Stimulated activated CD4-positive, alpha-beta T cell treated with anti-CD3 and anti-CD28 coated beads, Interleukin-12 subunit alpha, Interleukin-12 subunit beta, amount 100 ng/mL, for 24 hours (primary cell): ENCODE data around the gene CACNA2D4.

Source experiments
- DNase-seq, 2 experiments: peaks; one replicate each; pipeline ENCODE4 v3.0.0-alpha.2; 2020; ENCODE audit warnings: low read depth in 2 of 2

The CACNA2D4 gene

GRCh38 chr12:1933342-1934051 is 15.0 kb upstream of the CACNA2D4 start:
- DNase-seq = no peak

DNA sequence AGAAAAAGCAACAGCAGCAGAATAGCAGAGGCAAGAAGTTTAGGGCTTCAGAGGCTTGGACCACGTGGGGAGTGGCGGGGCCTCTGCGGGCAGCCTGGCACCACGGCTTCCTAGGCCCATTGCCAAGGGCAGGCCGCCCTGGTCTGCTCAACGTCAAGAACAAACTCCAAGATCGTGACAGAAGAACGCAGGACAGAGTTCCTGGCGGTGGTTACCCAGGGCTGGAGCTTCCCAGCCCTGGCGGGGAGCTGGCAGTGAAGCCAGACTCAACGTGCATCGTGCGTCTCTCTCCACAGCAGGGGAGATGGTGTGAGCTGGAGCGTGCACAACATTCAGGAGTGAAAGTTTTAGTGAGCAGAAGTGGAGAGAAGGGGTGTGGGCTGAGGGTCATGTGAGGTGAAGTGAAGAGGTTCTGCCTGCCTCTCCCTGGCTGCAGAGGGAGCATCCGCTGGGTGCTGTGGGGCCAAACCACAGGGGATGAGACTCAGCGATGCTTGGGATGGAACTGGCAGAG is 13.9 kb upstream of the CACNA2D4 start:
- DNase-seq = no peak

GRCh38 chr12:1931642-1932041 is 13.2 kb upstream of the CACNA2D4 start:
- DNase-seq = no peak

GRCh38 chr12:1930803-1931597 is 12.5 kb upstream of the CACNA2D4 start:
- DNase-seq = no peak

GRCh38 chr12:1929985-1930802 is 11.7 kb upstream of the CACNA2D4 start:
- DNase-seq = no peak

DNA sequence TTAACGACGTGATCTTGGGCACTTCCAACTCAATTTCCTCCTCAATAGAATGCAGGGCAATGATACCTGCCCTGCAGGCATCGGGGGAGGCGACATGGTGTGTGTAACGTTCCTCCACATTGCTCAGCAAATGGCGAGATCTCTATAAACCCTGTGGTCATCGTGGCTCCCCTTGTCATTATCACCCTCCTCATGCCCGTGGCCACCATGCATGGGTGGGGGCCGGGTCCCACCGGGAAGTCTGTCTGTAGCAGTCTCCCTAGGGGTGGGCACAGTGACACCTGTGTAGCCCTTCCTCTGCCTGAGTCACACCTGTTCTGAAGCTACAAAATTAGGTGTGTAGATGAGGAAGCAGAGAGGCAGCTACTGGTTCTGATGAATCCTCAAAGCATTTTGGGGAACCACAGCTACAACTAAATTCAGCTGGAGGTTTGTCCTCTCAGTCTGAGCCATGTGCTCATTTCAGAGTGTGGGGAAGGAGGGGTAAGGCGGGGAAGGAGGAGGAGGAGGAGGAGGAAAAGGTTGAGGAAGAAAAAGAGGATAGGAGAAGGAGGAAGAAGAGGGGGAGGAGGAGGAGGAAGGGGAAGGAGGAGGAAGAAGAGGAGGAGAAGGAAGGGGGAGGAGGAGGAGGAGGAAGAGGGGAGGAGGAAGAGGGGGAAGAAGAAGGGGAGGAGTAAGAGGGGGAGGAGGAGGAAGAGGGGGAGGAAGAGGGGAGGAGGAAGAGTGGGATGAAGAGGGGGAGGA is 11.0 kb upstream of the CACNA2D4 start:
- DNase-seq = no peak

GRCh38 chr12:1928439-1929121 is 10.1 kb upstream of the CACNA2D4 start:
- DNase-seq = no peak

- no peak for DNase-seq
These were observed 9.4 kb upstream of the CACNA2D4 start for GRCh38 chr12:1927751-1928351.

DNA sequence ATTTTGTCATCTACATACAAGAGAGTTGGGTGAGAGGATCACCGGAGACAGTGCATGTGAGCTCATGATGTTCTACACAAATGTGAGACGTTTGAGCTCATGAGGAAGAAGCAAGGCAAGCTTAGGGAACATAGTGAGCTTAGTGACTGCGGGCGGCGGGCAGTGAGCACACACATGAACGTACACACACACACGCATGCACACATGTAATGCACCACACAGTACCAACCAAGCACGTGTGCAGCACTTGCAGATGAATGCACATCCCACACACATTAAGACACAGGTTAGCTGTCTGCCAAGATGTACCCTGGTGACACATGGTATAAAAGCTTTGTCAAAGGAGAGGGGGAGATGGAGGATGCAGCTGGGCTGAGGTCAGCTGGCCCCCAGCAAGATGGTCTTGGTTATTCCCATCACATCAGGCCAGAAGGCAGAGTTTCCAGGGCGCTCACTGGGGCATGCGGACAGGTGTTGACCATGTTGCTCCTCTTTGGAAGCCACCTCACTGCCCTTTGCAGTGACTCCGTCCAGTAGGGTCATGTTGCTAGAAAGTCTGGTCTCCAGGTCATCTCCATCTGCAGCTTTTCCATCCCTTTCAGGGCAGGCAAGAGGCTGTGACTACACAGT is 8.7 kb upstream of the CACNA2D4 start:
- no peak for DNase-seq

DNA sequence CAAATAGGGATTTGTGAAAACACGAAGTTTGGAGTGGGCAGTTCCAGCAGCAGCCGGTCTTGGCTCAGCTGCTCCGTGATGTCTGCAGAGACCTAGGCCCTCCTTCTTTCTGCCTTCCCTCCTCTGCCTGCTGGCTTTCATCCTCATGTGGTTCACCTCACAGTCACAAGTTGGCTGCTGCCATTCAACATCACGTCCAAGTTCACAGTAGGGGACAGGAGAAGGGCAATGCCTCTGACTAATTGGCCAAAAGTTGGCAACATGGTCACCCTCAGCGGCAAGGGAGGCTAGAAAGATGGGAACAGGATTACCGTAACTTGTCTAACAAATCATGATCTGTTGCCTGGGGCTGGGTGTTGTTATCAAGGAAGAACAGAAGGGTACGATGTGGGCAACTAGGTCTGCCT is 7.8 kb upstream of the CACNA2D4 start:
- DNase-seq = no peak

- no peak for DNase-seq
These were observed 7.2 kb upstream of the CACNA2D4 start for GRCh38 chr12:1925684-1926006.

- DNase-seq = no peak
These were observed 6.7 kb upstream of the CACNA2D4 start for GRCh38 chr12:1924996-1925683.

DNA sequence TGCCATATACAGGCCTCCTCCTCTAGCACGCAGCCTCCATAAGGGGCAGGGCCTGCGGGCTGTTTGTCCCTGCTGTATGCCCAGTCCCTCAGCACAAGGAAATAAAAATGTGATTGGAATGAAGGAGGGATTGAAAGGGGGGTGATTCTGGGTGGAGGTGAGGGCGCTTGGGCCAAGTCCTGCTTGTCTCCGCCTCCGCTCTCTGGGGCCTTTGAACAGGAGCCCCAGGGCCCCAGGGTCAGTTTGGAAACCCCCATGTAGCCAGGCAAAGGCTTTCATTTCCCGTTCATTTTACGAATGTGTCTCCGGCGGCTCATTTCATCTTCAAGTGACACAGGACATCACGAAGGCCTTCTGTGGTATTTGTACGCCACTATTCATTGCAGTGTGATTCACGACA is 4.5 kb upstream of the CACNA2D4 start:
- DNase-seq = no peak

DNA sequence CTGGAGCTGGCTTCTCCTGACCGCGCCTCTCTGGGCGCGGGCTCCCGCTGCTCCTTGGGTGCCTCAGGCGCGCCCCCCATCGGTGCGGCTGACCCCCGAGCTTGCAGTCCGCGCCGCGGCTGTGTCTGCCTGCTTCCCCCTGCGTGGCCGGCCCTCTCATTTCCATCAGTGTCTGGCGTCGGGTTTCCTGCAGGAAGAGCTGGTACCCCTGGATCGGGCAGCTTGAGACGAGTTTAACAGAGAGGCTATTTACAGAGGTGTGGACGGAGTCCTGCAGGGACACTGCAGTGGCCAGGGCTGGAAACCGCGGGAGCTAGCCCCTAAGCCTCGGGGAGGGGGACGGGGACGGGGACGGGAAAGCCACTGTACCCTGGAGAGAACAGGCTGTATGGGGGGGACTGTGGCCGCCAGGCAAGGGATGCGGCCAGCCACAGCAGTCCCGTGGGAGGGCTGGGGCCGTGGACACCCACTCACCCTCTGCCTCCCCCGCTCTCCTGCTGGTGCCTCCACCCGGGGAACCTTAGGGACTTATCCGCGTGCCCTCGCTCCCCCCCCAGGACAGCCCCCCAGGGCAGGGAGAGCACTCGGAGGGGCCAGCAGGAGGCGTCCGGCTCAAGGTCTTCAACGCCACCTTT is 3.7 kb upstream of the CACNA2D4 start:
- DNase-seq = no peak

- no peak for DNase-seq
These were observed 2.5 kb upstream of the CACNA2D4 start for GRCh38 chr12:1920971-1921370.

DNA sequence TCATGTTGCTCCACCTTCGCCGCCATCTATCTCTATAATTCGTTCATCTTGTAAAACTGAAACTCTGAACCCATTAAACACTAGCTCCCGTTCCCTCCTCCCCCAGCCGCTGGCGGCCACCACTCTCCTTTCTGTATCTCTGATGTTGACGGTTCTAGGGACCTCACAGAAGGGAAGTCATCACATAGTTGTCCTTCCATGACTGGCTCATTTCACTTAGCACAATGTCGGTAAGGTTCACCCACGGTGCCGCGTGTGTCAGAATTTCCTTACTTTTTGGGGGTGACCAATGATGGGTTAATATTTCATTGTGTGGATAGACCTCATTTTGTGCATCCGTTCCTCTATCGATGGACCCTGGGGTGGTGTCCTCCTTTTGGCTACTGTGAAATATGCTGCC is 2.0 kb upstream of the CACNA2D4 start:
- no peak for DNase-seq

DNA sequence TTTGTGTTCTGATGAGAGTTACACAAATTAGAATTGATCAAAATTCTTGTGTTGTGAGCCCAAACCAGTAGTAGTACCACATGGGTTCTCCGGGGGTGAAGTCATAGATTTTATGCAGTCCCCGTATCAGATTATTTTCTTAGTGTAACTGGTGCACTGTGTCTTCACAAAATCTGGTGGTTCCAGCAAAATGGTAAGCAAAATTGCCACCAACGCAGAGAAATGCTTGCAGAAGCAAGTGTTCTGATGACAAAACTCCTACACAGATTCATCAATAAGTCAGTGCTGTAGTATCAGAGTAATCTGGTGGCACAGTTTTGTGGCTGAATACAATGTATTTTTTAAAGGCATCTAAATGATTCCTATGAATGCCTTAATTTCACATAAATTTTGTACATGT is 1.3 kb upstream of the CACNA2D4 start:
- DNase-seq = no peak

DNA sequence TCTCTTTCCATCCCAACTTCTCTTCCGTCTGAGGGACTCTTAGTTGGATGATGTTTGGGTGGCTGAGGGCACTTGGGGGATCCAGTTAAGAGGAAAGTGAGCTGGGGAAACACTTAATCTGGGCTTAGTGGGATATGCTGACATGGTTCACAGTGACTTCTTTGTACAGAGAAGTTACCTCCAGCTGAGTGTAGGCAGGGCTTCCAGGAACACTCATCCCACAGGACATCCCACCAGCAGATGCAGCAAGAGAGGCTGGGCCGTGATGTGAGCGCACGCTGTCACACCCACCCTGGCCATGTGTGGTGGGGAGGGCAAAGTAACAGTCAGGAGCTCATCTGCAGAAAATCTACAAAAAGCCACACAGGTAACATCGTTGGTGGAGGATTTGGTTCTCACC is 832 bp upstream of the CACNA2D4 start:
- DNase-seq = no peak

GRCh38 chr12:1918884-1919236 is 408 bp upstream of the CACNA2D4 start:
- DNase-seq = no peak
